Muscle layer of colon (tissue), 2 donors: ENCODE results near the gene LYPD4.
"Not testable (repeated sequence)": the region's sequence is repeated elsewhere in the genome, so short reads cannot be mapped to it uniquely, and the experiment has no call there.

Experiments
- H3K27ac ChIP-seq: one replicate; pipeline ENCODE4 v1.7.0; 2013; ENCODE audit warnings: low read depth, mild to moderate bottlenecking, low read length, moderate library complexity
- H3K27me3 ChIP-seq, 2 donors: one replicate each; pipeline ENCODE4 v1.7.0; 2013; ENCODE audit warnings: low read length in 2 of 2, mild to moderate bottlenecking in 2 of 2; ENCODE audit not compliant: insufficient read depth in 2 of 2, control insufficient read depth in 1 of 2
- H3K36me3 ChIP-seq: one replicate; pipeline ENCODE4 v1.7.0; 2013; ENCODE audit warnings: mild to moderate bottlenecking, low read length; ENCODE audit not compliant: insufficient read depth
- H3K4me1 ChIP-seq: one replicate; pipeline ENCODE4 v1.7.0; 2013; ENCODE audit warnings: mild to moderate bottlenecking, low read length; ENCODE audit not compliant: insufficient read depth
- H3K4me3 ChIP-seq, 2 donors: one replicate each; pipeline ENCODE4 v1.7.0; 2013; ENCODE audit warnings: low read length in 2 of 2, low read depth in 1 of 2, mild to moderate bottlenecking in 1 of 2, moderate library complexity in 1 of 2
- H3K9ac ChIP-seq: one replicate; pipeline ENCODE4 v1.7.0; 2013; ENCODE audit warnings: low read length
- H3K9me3 ChIP-seq: one replicate; pipeline ENCODE4 v1.7.0; 2013; ENCODE audit warnings: mild to moderate bottlenecking, low read length
- donor health status: abdominal sarcoma.
- donor health status: Adenocarcinoma of cecum.

The LYPD4 gene

GRCh38 chr19:41882568-41883462 is 38.3 kb upstream of the LYPD4 start, which contains the start of gene ARHGEF1:
Gene ARHGEF1 (plus strand): TSS chr19:41883184. CDS start chr19:41888083, 4,899 bp downstream.
- peak within 1 kb of the TSS; percentile 78 for H3K27ac ChIP-seq
- H3K4me1 ChIP-seq = peaks cover 13% of the 10 kb centered on the region
- H3K27me3 ChIP-seq = no peaks in the 10 kb centered on the region
- H3K4me3 ChIP-seq = peak within 1 kb of the TSS; percentile 86 to 99
- H3K36me3 ChIP-seq = no peaks in the 10 kb centered on the region
- H3K9ac ChIP-seq = peak within 1 kb of the TSS; percentile 47
- no peaks in the 10 kb centered on the region for H3K9me3 ChIP-seq

- Histone ChIP-seq H3K4me1 (peaks cover 13% of the 10 kb centered on the region), H3K9ac (no peak overlapping the region), H3K27ac (no peak overlapping the region), H3K36me3 (no peaks in the 10 kb centered on the region), H3K27me3 (no peaks in the 10 kb centered on the region), H3K4me3 (no peak overlapping the region), H3K9me3 (no peaks in the 10 kb centered on the region)
Measured at GRCh38 chr19:41880329-41880708, 35.8 kb upstream of the LYPD4 start.

- peaks cover 9% of the 10 kb centered on the region for H3K4me1 ChIP-seq
- H3K9me3 ChIP-seq = no peaks in the 10 kb centered on the region
- H3K27ac ChIP-seq = no peak overlapping the region
- H3K9ac ChIP-seq = no peak overlapping the region
- H3K4me3 ChIP-seq = no peak overlapping the region
- no peaks in the 10 kb centered on the region for H3K27me3 ChIP-seq
- no peaks in the 10 kb centered on the region for H3K36me3 ChIP-seq
Measured at GRCh38 chr19:41879670-41880328, 35.3 kb upstream of the LYPD4 start.

GRCh38 chr19:41879080-41879479 is 34.6 kb upstream of the LYPD4 start:
- no peaks in the 10 kb centered on the region for H3K9me3 ChIP-seq
- no peaks in the 10 kb centered on the region for H3K27me3 ChIP-seq
- H3K4me3 ChIP-seq = no peak overlapping the region
- H3K4me1 ChIP-seq = peaks cover 6% of the 10 kb centered on the region
- H3K36me3 ChIP-seq = no peaks in the 10 kb centered on the region
- no peak overlapping the region for H3K27ac ChIP-seq
- no peak overlapping the region for H3K9ac ChIP-seq

- peaks cover 6% of the 10 kb centered on the region for H3K4me1 ChIP-seq
- no peaks in the 10 kb centered on the region for H3K36me3 ChIP-seq
- no peaks in the 10 kb centered on the region for H3K9me3 ChIP-seq
- no peak overlapping the region for H3K4me3 ChIP-seq
- no peak overlapping the region for H3K27ac ChIP-seq
- H3K27me3 ChIP-seq = no peaks in the 10 kb centered on the region
- no peak overlapping the region for H3K9ac ChIP-seq
Measured at GRCh38 chr19:41877916-41878905, 33.7 kb upstream of the LYPD4 start.

GRCh38 chr19:41876847-41877832 is 32.7 kb upstream of the LYPD4 start, which contains the start of gene CD79A:
Gene CD79A (plus strand): TSS chr19:41877279. CDS start chr19:41877305, 26 bp downstream.
- no peaks in the 10 kb centered on the region for H3K9me3 ChIP-seq
- no peak within 1 kb of the TSS for H3K27ac ChIP-seq
- H3K9ac ChIP-seq = no peak within 1 kb of the TSS
- H3K27me3 ChIP-seq = no peaks in the 10 kb centered on the region
- peaks cover 6% of the 10 kb centered on the region for H3K36me3 ChIP-seq
- H3K4me1 ChIP-seq = peaks cover 1% of the 10 kb centered on the region
- no peak within 1 kb of the TSS for H3K4me3 ChIP-seq

- not testable (repeated sequence) for H3K9me3 ChIP-seq, H3K9ac ChIP-seq, H3K4me3 ChIP-seq, H3K27ac ChIP-seq, H3K27me3 ChIP-seq, H3K4me1 ChIP-seq
- peaks cover 16% of the 10 kb centered on the region for H3K36me3 ChIP-seq
Measured at GRCh38 chr19:41875973-41876372, 31.5 kb upstream of the LYPD4 start.

GRCh38 chr19:41872775-41873647 is 28.5 kb upstream of the LYPD4 start:
- peaks cover 3% of the 10 kb centered on the region for H3K4me1 ChIP-seq

GRCh38 chr19:41872384-41872774 is 27.9 kb upstream of the LYPD4 start:
- H3K27me3 ChIP-seq = no peaks in the 10 kb centered on the region
- no peak overlapping the region for H3K27ac ChIP-seq
- H3K4me1 ChIP-seq = peaks cover 3% of the 10 kb centered on the region
- H3K9me3 ChIP-seq = no peaks in the 10 kb centered on the region
- H3K4me3 ChIP-seq = no peak overlapping the region
- H3K9ac ChIP-seq = no peak overlapping the region
- peaks cover 44% of the 10 kb centered on the region for H3K36me3 ChIP-seq

More at GRCh38 chr19:41872775-41873647, 28.5 kb upstream of the LYPD4 start:
- H3K9me3 ChIP-seq = no peaks in the 10 kb centered on the region
- H3K4me3 ChIP-seq = no peak overlapping the region
- H3K27me3 ChIP-seq = no peaks in the 10 kb centered on the region
- no peak overlapping the region for H3K9ac ChIP-seq
- H3K27ac ChIP-seq = no peak overlapping the region
- peaks cover 40% of the 10 kb centered on the region for H3K36me3 ChIP-seq
